ENCODE measurements around the gene EIF5A.

EIF5A gene

GRCh38 chr17:7313890-7314718, 6.7 kb downstream of the EIF5A start:
- peak; percentile 14 for DNase-seq

- DNase-seq, result peak; percentile 81
Measured at GRCh38 chr17:7314719-7315569, 7.5 kb downstream of the EIF5A start, which contains the start of gene GPS2. TSS of gene GPS2 (minus strand) at chr17:7315360. CDS start at chr17:7315052, 308 bp downstream.

DNA sequence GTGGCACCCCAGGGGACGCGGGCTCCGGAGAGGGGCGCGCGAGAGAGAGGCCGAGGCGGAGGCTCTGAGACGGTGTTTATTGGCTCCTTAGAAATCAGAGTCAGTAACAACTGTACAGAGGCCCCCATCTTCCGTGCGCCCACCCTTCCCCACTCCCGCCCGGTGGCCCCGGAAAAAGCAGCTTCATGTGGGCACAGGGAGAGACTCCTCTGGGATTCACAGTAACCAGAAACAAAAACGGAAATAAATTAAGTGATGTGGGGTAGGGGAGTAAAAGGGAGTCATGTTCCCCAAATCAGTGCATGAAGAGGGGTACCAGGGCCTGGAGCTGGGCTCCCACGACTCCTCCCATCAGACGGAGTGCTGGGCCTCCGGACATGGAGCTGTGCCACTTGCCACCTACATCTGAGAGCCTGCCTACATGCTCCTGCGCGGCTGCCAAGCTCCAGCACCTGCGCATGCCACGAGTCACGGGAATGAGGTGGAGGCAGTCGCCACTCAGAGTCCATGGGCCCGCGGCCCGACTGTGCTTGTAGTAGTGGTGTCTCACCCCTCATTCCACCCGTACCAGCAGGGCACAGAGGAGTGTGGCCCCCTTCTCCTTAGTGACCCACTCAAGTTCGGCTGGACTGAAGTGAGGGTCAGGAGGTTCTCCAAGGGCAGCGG, 8.3 kb downstream of the EIF5A start:
- DNase-seq, result no peak

DNA sequence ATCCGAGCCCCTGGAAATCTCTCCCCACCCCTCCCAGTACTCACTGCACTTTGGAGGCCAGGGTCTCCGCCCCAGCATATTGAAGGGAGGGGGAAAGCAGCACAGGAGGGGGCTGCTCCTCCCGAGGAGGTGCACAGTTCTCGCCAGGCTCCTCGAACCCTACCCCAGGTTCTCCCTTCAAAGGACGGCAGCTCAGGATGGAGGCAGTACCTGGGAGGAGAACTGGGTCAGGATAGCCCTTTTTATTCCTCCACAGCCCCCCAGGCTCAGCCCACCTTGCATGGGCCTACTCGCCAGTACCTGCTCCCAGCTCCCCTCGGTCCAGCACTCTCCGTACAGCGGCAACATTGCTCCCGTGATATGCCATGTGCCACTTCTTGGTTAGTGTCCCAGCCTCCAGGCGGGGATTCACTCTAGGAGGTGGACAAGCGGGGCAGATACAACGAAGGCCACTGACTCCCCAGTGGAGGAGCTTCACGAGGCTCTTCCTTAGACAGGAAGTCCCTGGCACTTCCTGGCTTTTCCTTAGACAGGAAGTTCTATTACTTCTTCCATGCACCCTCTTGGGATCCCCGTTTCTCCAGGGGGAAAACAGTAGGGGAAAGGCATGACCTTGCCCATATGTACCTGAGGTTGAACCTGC, 9.9 kb downstream of the EIF5A start:
- no peak for DNase-seq

- DNase-seq, result no peak
Measured at GRCh38 chr17:7318121-7318860, 10.9 kb downstream of the EIF5A start.

GRCh38 chr17:7321466-7321865, 14.0 kb downstream of the EIF5A start:
- no peak for DNase-seq

GRCh38 chr17:7322520-7323194, 15.2 kb downstream of the EIF5A start:
- no peak for DNase-seq

GRCh38 chr17:7323731-7324437, 16.5 kb downstream of the EIF5A start:
- peak; percentile 44 for DNase-seq

DNA sequence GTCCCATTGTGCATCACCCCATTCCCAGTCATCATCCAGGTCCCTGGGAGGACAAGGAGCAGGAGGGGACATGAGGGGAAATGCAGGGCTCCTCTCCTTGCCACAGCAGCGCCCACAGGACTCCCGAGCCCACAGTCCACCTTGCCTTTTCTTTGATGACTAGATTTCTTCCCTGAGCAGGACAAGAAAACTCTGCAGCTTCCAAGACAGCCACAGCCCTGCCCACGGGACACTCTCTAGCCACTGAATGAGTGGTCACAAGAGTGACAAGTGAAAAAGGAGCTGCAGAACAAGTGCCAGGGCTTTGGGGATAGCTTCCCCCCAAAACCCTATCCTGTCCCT, 17.0 kb downstream of the EIF5A start:
- no peak for DNase-seq

DNA sequence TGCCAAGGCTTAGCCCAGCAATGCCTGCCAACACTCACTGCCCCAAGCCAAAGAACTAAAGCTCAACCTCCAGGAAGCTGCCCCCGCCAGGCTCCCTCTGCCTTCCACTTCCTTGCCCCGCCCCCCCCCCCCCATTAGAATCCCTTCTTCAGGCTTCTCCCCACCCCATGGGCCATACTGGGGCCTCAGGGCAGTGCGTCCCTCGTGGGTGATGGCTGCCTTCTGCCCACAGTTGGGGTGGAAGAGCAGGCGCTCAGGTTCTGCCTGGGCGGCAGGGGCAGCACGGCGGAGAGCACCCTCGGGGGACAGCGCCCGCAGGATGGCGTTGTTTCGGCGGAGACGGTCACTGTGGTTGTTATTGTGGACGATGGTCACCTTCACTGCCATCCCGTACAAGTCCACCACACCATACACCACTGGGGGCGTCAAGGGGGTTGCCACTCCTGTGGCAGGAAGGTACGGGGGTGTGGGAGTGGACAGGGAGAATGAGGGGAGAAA, 17.7 kb downstream of the EIF5A start:
- DNase-seq, result no peak

- DNase-seq, result no peak
Measured at GRCh38 chr17:7326186-7326585, 18.8 kb downstream of the EIF5A start.

DNA sequence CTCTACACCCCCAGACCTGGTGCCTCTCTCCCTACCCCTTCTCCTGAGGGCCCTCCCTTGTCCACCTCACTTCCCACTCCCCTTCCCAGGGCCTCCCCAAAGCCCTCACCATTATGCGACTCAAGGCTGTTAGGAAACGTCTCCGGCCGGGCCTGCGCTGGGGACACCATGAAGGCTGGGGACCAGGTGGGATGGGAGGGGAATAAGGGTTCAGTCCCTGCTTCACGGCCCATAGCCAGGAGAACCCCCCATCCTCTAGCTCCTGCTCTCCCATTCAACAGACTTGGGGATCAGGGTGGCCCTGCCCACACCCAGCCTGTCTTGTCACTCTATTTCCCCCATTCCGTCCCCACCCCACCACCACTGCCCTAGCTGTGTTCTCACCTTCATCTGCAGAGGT, 19.6 kb downstream of the EIF5A start:
- DNase-seq, result no peak

- no peak for DNase-seq
Measured at GRCh38 chr17:7327501-7327900, 20.1 kb downstream of the EIF5A start.

DNA sequence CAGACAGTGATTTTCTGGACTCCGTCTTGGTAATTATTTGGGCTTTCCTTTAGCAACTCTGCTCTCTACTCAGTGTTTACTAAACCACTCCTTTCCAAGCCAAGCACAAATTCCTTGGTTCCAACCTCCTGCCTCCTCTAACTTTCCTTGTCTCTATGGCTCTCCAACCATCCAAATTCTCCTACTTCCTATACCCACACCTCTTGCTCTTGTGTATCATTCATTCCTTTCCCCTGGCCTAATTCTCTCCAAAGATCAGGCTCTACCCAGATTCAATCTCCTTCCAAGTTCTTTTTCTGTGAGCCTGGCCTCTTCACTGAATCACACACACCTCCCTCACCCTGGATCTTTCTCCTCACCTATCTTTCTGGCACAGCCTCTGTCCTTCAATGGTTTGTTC, 20.6 kb downstream of the EIF5A start:
- DNase-seq, result no peak

DNA sequence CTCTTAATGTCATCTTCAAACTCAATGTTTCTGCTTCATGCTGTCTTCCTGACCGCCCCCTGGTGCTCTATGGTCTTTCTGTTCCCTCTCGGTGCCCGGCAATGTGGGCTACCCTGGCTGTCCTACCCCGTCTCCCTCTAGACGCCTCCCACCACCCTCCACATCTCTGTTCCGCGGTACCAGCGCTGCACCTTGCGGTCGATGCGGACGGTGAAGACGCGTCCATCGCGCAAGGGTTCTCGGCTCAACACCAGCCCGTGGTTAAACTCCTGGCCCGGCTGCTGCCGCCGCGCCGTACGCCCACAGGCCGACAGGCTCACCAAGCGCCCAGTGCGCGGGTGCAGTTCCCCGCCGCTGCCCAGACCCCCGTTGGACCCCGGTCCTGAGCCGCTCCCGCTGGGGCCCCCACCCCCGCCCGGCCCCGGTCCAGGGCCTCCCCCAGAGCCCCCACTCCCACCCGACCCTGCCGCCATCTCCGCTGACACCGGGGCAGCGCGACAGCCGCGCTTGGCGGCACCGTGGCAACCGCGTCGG, 21.5 kb downstream of the EIF5A start, which contains the start of gene NEURL4:
NEURL4 (minus strand) TSS at position 496 of the 534 bp plus-strand sequence; CDS start at position 473, 23 bp downstream.
- no peak for DNase-seq

- peak; percentile 100 for DNase-seq
Measured at GRCh38 chr17:7329374-7329996, 22.1 kb downstream of the EIF5A start.

DNA sequence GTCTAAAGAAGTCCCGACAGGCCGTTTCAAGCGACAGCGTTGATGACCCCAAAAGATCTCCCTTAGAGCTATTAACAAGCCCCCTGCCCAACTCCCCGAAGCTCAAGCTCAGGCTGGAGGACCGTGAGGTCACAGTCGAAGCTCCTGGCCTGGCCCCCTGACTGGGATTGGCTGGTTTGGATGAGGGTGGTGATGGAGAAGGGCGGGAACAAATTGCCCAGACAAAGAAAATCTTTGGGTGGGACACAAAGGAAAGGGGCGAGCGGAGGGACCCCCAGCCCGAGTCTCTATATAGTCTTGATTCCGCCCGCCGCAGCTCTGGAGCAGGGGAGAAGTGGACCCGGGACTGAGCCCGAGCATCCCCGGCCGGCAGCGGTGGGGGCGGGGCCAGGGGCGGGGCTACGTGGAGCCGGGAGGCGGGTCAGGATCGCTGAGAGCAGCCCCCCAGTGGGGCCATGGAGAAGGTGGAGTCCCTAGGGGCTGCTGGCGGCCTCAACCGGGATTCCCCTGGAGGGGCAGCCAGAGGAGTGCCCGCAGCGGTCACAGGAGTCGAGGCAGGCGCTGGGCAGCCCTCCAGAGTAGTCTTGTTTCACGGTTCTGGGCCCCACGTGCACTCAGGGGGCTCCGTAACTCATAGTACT, 22.7 kb downstream of the EIF5A start:
- peak; percentile 84 for DNase-seq

DNA sequence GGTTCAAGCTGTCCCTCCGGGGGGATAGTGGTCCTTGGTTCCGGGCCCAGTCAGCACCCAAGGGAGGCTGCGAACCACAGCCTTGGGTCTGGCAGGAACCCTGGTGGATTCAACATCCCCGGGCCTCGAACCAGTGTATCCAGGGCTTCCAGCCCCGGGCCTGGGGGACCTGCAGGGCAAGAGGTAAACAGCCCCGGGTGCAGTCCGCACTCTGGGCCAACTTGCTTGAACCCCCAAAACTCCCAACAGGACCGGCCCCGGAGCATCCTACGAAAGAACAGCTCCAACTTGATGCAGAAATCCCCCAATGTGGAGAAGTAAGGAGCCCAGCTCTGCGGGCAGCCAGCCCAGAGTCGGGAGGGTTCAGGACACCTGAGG, 23.2 kb downstream of the EIF5A start:
- no peak for DNase-seq

DNA sequence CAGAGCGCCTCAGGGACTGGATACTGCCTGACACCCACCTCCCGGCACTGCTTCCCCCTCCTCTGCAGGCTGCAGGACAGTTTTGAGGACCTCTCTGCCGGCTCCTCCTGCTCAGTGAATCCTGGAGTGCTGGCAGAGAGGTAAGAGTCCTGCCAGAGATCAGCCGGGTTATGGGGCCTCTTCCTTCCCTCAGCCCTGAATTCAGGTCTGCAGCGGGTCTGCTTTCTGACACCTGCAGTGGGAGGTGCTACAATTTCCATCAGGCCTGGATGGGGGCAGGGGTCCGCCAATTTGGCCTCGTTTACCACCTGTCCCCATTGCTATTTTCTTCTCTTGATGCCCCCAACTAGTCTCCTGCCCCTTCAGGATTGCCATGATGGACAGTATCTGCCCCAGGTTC, 24.7 kb downstream of the EIF5A start:
- no peak for DNase-seq

Data from fibroblast of skin of right biceps (primary cell).